Spleen (tissue), 11 donors: Measurements from ENCODE around the gene PKP4. TPM values are rescaled to one million over a fixed set of nuclear protein-coding genes. Genes with fewer than 3 reads are reported as not detected.
"Not testable (repeated sequence)": the region's sequence is repeated elsewhere in the genome, so short reads cannot be mapped to it uniquely, and the experiment has no call there.

Experiments used
- DNase-seq: peaks from one replicate; pipeline ENCODE4 v3.0.0-alpha.2; 2020
- H3K27ac ChIP-seq, 8 donors: fragments of 200-600 bp; sonication (generic) in 7 of 8; 1 replicate in 4 of 8; 2 replicates in 4 of 8; pipeline versions ENCODE4 v1.5.0 to v1.8.0; 2016 to 2021; ENCODE audit warnings: inconsistent platforms in 4 of 8, mild to moderate bottlenecking in 4 of 8, moderate library complexity in 1 of 8
- H3K27me3 ChIP-seq, 7 donors: fragments of 200-600 bp; sonication (generic) in 6 of 7; replicated peaks in 1 of 7; 1 replicate in 4 of 7; 2 replicates in 3 of 7; pipeline versions ENCODE4 v1.5.0 to v1.8.0; 2016 to 2021; ENCODE audit warnings: inconsistent platforms in 3 of 7, mild to moderate bottlenecking in 1 of 7
- H3K36me3 ChIP-seq, 6 donors: fragments of 200-600 bp; sonication (generic) in 5 of 6; 1 replicate in 4 of 6; 2 replicates in 2 of 6; pipeline versions ENCODE4 v1.5.0 to v1.8.0; 2016 to 2021; ENCODE audit warnings: inconsistent platforms in 2 of 6
- H3K4me1 ChIP-seq, 6 donors: fragments of 200-600 bp; sonication (generic) in 5 of 6; 1 replicate in 3 of 6; 2 replicates in 3 of 6; pipeline versions ENCODE4 v1.5.0 to v1.8.0; 2016 to 2021; ENCODE audit warnings: inconsistent platforms in 3 of 6
- H3K4me3 ChIP-seq, 8 donors: fragments of 200-600 bp; sonication (generic) in 7 of 8; 1 replicate in 4 of 8; 2 replicates in 4 of 8; pipeline versions ENCODE4 v1.5.0 to v1.8.0; 2016 to 2021; ENCODE audit warnings: inconsistent platforms in 4 of 8, mild to moderate bottlenecking in 4 of 8, moderate library complexity in 2 of 8
- H3K9me3 ChIP-seq, 8 donors: fragments of 200-600 bp; sonication (generic) in 7 of 8; 1 replicate in 4 of 8; 2 replicates in 4 of 8; pipeline versions ENCODE4 v1.5.0 to v1.8.0; 2016 to 2021; ENCODE audit warnings: inconsistent platforms in 4 of 8
- POLR2A ChIP-seq, 3 donors: fragments of 450-650 bp; IDR thresholded peaks; one replicate each; pipeline ENCODE4 v1.5.1; 2017; ENCODE audit warnings: antibody characterized with exemption in 3 of 3, mild to moderate bottlenecking in 1 of 3
- POLR2AphosphoS5 ChIP-seq, 3 donors: sonication (generic); formaldehyde crosslinking; IDR thresholded peaks; one replicate each; pipeline ENCODE4 v1.5.1; 2017; ENCODE audit warnings: antibody characterized with exemption in 3 of 3
- WGBS, 5 donors: extraction: QIAGEN DNeasy Blood & Tissue Kit in 3 of 5; methylation state at CpG; one replicate each; pipeline versions ENCODE4 v1.1.5 to v1.1.7; 2013 to 2018; 5-methylcytosine and 5-hydroxymethylcytosine counted together
- intact Hi-C: fragments of 100-400 bp; cut with DNase I; formaldehyde crosslinking; loops from one replicate; pipeline ENCODE4 v1.15.0; 2023; ENCODE audit warnings: low total_unique reads
- polyA plus RNA-seq, 3 donors: library from polyadenylated mRNA; stranded (reverse); fragments of 200-250 nt; gene quantifications; one replicate each; pipeline ENCODE4 v1.2.1, GENCODE V29; 2013
- total RNA-seq, 7 donors: library from RNA; depleted of rRNA in 3 of 7; stranded (reverse); fragments of >200 nt in 3 of 7; fragmentation: NEBNext Ultra II Directional in 4 of 7; extraction: Animal tissue kit (Norgen Biotek cat#: 25700) in 4 of 7; gene quantifications; one replicate each; pipeline versions ENCODE4 v1.1.0 to v1.2.1, GENCODE V29; 2016 to 2021
- TF ChIP-seq, protein P1 (sequence below), 11 experiments: fragments of 200-600 bp in 7 of 11; fragments of 450-650 bp in 4 of 11; sonication (generic) in 4 of 11; IDR thresholded peaks in 8 of 11; conservative IDR thresholded peaks in 3 of 11; 1 replicate in 7 of 11; 2 replicates in 4 of 11; pipeline versions ENCODE4 v1.4.0 to v1.8.0; 2016 to 2021; ENCODE audit warnings: antibody characterized with exemption in 11 of 11, inconsistent platforms in 4 of 11, mild to moderate bottlenecking in 1 of 11
- donor health status: healthy with polysubstance abuse.
- donor health status: DM: no; HTN: no; CAD: no; lungs with moderate emphysema.
- donor health status: DM: no; HTN: no; CAD: no.
- donor health status: Bipolar disorder and iron deficiency.
- donor health status: healthy.
- donor health status: DM: no; HTN: no; CAD: no.
- donor health status: DM: yes; HTN: yes; CAD: no.

The PKP4 gene
- total and polyA plus RNA-seq, 10 donors: 4.9 to 53.5 (median 29.2) TPM

DNA sequence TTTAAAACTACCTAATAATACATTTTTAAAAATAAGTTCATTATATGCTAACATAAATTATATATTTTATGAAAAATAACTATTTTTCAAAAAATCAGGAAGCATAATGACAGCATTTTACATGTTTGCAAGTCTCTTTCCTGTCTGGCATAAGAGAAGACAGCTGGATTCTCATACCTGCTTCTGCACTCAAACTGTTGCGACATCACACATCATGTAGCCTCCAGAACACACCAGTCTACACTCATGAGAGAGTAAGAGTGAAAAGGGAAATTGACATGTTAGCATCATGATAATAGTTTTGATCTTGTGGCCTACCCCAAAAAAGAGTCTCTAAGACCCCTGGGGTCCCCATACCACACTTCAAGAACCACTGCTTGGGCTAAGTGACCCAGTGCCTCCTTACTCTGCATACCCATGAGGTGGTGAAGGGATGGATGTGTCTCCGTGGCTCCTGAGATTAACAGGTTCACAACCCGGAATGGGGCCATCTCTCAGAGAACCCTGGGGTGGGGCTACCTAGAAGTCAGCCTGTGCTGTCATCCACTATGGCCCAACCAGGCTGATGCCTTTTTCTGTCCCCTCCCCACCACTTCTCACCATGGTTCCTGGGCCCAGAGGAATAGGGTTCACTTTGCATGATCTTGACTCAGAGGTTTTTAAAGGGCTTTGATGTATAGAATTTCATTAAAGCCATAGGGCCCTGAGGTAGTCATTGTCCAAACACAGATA is 235.8 kb downstream of the PKP4 start:
- Histone ChIP-seq H3K27me3 (no peaks in the 10 kb centered on the region), H3K9me3 (peaks cover 0 to 6% (median 2%) of the 10 kb centered on the region in 8 donors), H3K27ac (no peak overlapping the region), H3K4me3 (no peak overlapping the region), H3K36me3 (no peaks in the 10 kb centered on the region), H3K4me1 (no peaks in the 10 kb centered on the region)
- WGBS, 5 donors: 78 to 94% (median 91%) methylated on average over 3 of the region's 3 CpGs
- DNase-seq: no peak
- TF ChIP-seq, protein P1, sequence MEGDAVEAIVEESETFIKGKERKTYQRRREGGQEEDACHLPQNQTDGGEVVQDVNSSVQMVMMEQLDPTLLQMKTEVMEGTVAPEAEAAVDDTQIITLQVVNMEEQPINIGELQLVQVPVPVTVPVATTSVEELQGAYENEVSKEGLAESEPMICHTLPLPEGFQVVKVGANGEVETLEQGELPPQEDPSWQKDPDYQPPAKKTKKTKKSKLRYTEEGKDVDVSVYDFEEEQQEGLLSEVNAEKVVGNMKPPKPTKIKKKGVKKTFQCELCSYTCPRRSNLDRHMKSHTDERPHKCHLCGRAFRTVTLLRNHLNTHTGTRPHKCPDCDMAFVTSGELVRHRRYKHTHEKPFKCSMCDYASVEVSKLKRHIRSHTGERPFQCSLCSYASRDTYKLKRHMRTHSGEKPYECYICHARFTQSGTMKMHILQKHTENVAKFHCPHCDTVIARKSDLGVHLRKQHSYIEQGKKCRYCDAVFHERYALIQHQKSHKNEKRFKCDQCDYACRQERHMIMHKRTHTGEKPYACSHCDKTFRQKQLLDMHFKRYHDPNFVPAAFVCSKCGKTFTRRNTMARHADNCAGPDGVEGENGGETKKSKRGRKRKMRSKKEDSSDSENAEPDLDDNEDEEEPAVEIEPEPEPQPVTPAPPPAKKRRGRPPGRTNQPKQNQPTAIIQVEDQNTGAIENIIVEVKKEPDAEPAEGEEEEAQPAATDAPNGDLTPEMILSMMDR (IDR thresholded peaks at IDR 0.05 in 8 of 11, conservative IDR thresholded peaks at IDR 0.05 in 3 of 11): no peak
- TF ChIP-seq POLR2AphosphoS5 (IDR thresholded peaks at IDR 0.05) (no peak), POLR2A (IDR thresholded peaks at IDR 0.05) (no peak)
- intact Hi-C loops: no loop called here

DNA sequence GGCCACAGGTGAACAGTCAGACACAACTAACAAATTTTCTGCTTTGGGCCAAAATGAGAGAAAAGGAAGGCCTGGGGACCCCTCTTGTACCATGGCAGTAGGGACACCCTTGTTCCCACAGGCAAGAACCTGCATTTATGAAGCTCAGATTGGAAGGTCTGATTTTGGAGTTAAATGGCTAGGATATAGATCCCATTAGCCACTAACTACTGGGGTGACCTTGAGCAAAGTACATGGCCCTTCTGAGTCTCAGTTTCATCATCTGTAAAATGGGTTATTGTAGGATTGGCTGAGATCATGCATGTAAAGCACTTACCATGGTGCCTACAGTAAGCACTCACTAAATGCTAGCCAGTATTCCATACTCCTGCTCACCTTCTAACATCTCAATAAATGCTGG is 236.7 kb downstream of the PKP4 start:
- intact Hi-C loops: no loop called here
- Histone ChIP-seq H3K4me3 (no peak overlapping the region), H3K36me3 (no peaks in the 10 kb centered on the region), H3K9me3 (peaks cover 0 to 6% (median 2%) of the 10 kb centered on the region in 8 donors), H3K4me1 (no peaks in the 10 kb centered on the region), H3K27me3 (no peaks in the 10 kb centered on the region), H3K27ac (no peak overlapping the region)
- TF ChIP-seq POLR2A (IDR thresholded peaks at IDR 0.05) (no peak), POLR2AphosphoS5 (IDR thresholded peaks at IDR 0.05) (no peak)
- TF ChIP-seq, protein P1 (IDR thresholded peaks at IDR 0.05 in 8 of 11, conservative IDR thresholded peaks at IDR 0.05 in 3 of 11): no peak
- DNase-seq: no peak

DNA sequence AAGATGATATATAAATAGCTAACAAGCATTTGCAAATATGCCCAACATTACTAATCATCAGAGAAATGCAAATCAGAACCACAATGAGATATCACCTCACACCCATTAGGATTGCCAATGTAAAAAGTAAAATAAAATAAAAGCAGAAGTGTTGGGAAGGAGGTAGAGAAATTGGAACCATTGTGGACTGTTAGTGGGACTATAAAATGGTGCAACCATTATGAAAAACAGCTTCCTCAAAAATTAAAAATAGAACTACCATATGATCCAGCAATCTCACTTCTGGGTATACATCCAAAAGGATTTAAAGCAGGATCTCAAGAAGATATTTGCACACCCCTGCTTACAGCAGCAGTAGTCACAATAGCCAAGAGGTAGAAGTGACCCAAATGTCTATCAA is 238.6 kb downstream of the PKP4 start:
- no peaks in the 10 kb centered on the region for H3K4me1 ChIP-seq
- intact Hi-C loops: no loop called here
- peaks cover 0 to 6% (median 2%) of the 10 kb centered on the region in 8 donors for H3K9me3 ChIP-seq
- H3K27me3 ChIP-seq: no peaks in the 10 kb centered on the region
- no peak for DNase-seq
- no peaks in the 10 kb centered on the region for H3K36me3 ChIP-seq
- TF ChIP-seq POLR2AphosphoS5 (IDR thresholded peaks at IDR 0.05) (no peak), POLR2A (IDR thresholded peaks at IDR 0.05) (no peak)
- TF ChIP-seq, protein P1 (IDR thresholded peaks at IDR 0.05 in 8 of 11, conservative IDR thresholded peaks at IDR 0.05 in 3 of 11): no peak
- H3K27ac ChIP-seq: no peak overlapping the region
- no peak overlapping the region for H3K4me3 ChIP-seq

DNA sequence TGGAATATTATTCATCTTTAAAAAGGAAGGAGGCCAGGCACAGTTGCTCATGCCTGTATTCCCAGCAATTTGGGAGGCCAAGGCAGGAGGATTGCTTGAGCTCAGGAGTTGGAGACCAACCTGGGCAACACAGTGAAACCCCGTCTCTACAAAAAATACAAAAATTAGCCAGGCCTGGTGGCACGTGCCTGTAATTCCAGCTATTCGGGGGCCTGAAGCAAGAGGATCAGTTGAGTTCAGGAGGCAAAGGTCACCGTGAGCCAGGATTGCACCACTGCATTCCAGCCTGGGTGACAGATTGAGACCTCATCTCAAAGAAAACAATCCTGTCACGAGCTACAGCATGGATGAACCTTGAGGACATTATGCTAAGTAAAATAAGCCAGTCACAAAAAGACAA is 239.0 kb downstream of the PKP4 start:
- H3K27me3 ChIP-seq, H3K36me3 ChIP-seq, intact Hi-C loops, H3K4me1 ChIP-seq, H3K27ac ChIP-seq, H3K4me3 ChIP-seq, DNase-seq, H3K9me3 ChIP-seq: not testable (repeated sequence)
- WGBS, 5 donors: 79 to 89% (median 87%) methylated on average over 5 of the region's 5 CpGs
